Activated CD4-positive, alpha-beta T cell treated with anti-CD3 and anti-CD28 coated beads, Interleukin-2, amount 50 U/mL, for 4 hours (primary cell): Measurements from ENCODE around the gene LYZ.

ENCODE experiments used
- DNase-seq, 2 experiments: peaks; one replicate each; pipeline ENCODE4 v3.0.0-alpha.2; 2020

LYZ gene

GRCh38 chr12:69339999-69340398, 8.2 kb upstream of the LYZ start:
- no peak for DNase-seq

DNA sequence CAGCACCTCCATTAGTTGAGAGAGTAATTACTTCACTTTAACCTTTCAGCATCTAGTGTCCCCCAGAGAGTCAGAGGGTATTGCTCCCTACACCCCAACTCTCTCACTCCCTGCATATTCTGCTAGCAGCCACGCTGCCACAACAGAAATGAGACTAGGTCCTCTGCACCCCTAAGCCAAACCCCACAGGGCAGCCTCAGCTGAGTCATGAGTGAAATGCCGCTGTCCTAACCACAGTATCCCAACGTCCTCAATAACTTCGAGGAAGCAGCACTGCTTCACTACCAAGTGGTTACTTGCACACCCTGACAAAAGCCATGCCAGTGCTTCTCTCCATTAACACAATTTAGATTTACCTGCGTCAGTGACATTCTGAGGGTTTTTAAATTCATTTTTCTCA, 6.9 kb upstream of the LYZ start:
- DNase-seq = no peak

- DNase-seq = no peak
These were observed 5.8 kb upstream of the LYZ start for GRCh38 chr12:69342421-69342820.

- no peak for DNase-seq
These were observed 4.8 kb upstream of the LYZ start for GRCh38 chr12:69343357-69343756.

DNA sequence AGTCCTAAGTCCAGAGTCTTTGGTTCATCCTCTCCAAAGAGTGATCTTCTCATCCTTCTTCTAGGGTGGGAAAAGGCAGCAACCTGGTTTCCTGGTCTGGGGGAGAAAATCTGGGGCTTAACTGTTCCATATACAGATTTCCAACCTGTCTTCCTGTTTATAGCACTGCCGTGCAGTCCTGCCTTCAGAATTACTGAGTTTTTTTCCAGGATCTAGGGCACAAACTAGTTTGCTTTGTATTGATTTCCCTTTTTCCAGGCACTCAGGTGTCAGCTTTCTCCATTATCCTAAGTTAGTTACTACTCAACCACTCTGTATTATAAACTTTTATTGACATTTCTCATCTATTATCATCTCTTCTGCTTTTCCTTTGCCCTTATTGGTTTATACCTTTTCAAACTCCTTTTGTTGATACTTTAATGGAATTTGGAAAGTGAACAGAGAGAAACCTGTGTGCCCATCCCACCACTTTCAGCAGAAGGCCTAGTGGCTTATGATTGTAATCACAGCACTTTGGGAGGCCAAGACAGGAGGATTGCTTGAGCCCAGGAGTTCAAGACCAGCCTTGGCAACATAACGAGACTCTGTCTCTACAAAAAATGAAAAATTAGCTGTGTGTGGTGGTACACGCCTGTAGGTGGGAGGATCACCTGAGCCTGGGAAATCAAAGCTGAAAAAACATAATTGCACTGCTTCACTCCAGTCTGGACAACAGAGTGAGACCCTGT, 4.1 kb upstream of the LYZ start:
- DNase-seq = no peak

- no peak for DNase-seq
These were observed 3.1 kb upstream of the LYZ start for GRCh38 chr12:69345077-69345476.

- no peak for DNase-seq
These were observed 2.4 kb upstream of the LYZ start for GRCh38 chr12:69345742-69346141.

DNA sequence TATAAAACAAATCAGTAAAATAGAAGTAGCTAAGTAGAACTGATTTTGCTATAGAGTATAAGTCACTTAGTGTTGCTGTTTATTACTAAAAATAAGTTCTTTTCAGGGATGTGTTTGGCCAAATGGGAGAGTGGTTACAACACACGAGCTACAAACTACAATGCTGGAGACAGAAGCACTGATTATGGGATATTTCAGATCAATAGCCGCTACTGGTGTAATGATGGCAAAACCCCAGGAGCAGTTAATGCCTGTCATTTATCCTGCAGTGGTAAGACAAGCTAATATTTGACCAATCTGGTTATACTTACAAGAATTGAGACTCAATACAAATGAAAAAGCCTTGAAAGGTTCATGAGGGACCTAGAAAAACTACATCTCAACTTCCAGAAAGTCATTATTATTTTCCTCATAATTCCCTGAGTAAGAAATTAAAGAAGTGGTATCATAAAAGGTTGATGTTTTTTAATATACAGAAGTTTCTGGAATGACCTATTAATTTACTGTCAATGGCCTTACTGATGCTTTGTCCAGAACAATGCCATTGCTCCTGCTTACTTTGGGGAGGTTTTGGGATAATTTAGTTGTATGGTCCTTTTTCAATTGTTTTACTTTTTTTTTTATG, 1.9 kb downstream of the LYZ start:
- no peak for DNase-seq

- DNase-seq = no peak
These were observed 2.6 kb downstream of the LYZ start for GRCh38 chr12:69350777-69351176.

GRCh38 chr12:69351462-69352236, 3.5 kb downstream of the LYZ start:
- DNase-seq = no peak

DNA sequence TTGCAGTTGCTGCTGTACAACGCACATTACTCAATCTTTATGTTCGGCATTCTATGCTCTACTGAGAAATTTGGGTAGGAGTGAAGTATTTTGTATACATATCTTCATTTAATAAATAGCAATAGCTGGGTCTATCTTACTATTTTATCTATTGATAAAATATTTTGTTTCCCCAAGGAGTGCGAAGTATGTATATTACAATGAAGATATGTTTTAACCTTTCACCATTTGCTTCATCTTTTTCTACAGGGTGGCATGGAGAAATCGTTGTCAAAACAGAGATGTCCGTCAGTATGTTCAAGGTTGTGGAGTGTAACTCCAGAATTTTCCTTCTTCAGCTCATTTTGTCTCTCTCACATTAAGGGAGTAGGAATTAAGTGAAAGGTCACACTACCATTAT, 4.7 kb downstream of the LYZ start:
- DNase-seq = no peak

DNA sequence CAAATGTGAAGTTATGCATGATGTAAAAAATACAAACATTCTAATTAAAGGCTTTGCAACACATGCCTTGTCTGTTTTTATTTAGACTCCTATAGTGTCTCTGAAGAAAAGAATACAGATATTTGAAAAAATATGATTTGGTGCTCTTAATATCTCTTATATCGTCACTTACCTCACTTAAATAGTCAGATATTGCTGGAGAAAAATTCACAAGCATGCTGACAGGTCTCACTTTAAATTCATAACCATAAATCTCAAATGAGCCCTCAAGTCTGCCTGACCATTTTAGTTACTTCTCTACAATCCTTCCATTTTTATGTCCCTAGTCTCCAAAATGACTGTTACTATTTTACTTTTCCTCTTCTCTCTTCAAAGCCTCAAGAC, 6.0 kb downstream of the LYZ start:
- DNase-seq = no peak

DNA sequence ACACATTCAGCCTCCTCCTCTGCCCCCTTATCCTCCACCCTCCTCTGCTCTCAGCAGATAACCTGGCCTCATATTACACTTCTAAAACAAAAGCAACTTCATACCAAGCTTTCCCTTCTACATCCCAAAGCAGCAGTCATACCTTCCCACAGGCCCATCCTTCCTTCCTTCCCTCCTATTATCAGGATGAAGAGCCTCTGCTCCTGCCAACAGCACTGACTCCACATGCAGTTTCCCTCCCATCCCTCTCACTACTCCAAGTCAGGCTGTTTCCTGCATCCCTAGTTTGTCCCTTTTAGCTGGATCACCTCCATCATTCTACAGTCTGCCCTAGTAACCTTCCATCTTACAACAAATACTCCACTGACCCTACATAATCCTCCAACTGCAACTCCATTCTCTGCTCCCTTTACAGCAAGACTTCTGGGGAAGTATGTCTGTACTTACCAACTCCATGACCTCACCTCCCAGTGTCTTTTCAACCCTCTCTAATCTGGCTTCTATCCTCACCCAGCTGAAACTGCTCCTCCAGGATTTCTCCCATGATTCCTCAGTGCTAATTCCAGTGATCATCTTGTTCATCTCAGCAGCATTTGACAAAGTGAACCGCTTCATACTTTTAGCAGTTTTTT, 6.5 kb downstream of the LYZ start:
- no peak for DNase-seq

DNA sequence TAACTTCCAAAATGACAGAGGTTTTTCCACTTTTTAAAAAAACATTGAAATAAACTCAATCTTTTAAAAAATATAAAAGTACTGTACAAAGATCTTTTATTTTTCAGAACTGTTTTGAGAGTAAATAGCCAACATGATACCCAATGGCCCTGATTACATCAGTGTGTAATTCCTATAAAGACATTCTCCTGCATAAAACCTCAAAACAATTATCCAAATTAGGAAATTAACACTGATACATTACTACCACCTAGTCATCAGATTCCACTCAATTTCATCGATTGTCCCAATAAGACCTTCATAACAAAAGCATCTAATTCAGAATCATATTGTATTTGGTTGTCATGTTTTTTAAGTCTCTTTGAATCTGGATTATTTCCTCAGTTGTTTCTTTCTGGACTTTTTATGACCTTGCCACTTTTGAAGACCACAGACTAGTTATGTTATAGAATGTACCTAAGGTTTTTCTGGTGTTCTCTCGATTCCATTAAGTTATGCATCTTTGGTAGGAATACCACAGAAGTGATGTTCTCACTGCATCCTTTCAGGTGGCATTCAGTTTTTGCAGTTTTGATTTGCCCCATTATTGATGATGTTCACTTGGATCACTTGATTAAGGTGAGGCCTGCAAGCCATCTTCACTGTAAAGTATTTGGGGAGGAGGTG, 7.3 kb downstream of the LYZ start:
- no peak for DNase-seq

DNA sequence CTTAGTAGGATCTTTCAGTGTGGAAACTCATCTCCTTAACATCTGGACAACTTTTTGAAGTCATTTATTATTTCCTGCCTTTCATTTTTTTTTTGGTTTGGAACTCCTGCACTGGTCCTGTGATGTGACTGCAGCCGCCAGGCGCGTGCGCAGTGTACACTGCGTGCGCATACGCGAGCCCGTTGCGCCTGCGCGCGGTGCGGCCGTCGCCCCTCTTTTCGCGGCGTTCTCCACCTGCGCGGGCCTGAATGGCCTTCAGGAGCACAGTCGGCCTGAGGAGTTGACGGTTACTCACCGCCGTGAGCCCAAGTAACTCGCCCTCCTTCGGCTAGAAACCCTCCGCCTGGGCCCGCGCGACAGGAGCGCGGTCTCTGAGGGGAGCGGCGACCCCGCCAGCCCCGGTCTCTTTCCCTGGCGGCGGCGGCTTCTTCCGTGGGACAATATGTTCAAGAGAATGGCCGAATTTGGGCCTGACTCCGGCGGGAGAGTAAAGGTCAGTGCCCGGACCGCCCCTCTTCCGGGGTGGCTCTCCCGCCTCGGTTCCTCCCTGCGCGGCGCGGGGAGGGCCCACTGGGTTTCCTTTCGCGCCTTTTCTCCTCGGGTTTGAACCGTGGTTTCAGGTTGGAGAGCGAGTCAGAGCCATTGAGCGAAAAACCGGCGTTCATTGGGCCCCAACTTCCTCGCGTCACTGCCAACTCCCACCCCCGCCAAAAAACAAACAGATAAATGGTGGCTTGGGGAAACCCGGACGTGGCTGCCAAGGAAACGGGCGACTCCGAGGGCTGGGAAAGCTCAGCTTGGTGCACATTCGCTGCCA, 11.6 kb downstream of the LYZ start, which contains the start of gene YEATS4:
YEATS4 (plus strand) TSS at position 213 of the 817 bp plus-strand sequence; CDS start at position 443, 230 bp downstream.
- peak; percentile 71 to 74 for DNase-seq

DNA sequence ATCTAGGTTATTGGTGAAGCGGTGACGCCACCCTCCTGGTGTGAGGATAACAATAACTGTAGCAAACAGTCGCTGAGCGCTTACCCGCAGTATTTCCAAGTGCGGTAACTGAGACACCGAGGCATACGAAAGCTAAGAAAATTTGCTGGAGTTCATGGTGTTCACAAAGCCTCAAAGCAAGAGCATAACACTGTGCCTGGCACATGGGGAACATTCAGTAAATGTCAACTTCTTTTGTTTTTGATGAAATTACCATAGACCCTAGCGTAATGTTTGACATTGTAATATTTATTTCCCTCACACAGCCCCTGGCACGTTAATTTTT, 12.1 kb downstream of the LYZ start:
- no peak for DNase-seq

DNA sequence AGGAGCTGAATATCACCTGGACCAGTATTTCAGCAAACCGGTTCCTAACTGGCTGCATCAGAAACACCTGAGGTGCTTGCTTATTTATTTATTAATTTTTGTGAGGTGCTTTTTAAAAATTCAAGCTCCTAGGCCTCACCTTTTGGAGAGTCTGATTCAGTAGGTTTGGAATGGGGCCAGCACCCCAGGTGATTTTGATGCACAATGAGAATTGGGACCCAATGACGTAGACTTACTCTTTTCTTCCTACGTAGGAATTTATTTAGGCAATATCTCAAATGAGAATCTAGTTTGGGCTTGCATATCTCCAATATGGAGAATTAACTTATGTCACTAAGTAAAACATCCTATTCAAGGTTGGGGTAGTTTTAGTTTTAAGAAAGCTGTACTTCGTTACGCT, 18.6 kb downstream of the LYZ start:
- DNase-seq = no peak

DNA sequence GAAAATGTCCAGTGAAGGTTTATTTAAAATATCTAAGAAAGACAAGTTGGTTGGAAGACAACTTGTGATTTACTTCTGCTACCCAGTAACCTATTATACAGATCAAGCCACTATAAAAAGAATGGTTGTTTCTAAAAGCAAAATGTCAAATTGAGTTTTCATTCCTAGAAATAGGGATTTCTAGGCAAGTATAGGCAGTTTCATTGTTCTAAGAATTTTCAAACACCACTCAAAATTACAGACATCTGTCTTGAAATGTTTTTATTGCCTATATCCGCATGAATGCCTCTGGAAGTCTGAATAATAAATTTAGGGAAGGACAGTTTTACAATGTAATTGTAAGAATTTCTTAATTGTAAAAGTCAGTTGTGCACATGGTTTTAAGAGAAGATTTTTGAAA, 20.0 kb downstream of the LYZ start:
- no peak for DNase-seq

DNA sequence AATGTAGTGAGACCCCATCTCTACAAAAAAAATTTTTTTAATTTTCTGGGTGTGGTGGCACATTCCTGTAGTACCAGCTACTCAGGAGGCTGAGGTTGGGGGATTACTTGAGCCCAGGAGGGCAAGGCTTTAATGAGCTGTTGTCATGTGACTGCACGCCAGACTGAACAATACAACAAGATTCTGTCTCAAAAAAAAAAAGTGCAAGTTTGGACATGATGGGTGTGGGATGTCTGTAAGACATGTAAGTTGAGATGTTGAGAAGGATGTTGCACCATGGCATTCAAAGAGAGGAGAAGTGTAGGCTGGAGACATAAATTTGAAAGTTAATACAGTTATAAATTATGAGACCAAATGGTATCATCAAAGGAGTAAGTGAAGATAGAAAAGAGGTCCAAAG, 34.9 kb downstream of the LYZ start:
- no peak for DNase-seq

GRCh38 chr12:69385038-69385437, 36.9 kb downstream of the LYZ start:
- no peak for DNase-seq

- no peak for DNase-seq
These were observed 38.7 kb downstream of the LYZ start for GRCh38 chr12:69386921-69387320.

- DNase-seq = no peak
These were observed 40.2 kb downstream of the LYZ start for GRCh38 chr12:69388371-69388770.
